ENCODE measurements around the gene NIFK.
"Not testable (repeated sequence)": the region's sequence is repeated elsewhere in the genome, so short reads cannot be mapped to it uniquely, and the experiment has no call there.

NIFK gene

DNA sequence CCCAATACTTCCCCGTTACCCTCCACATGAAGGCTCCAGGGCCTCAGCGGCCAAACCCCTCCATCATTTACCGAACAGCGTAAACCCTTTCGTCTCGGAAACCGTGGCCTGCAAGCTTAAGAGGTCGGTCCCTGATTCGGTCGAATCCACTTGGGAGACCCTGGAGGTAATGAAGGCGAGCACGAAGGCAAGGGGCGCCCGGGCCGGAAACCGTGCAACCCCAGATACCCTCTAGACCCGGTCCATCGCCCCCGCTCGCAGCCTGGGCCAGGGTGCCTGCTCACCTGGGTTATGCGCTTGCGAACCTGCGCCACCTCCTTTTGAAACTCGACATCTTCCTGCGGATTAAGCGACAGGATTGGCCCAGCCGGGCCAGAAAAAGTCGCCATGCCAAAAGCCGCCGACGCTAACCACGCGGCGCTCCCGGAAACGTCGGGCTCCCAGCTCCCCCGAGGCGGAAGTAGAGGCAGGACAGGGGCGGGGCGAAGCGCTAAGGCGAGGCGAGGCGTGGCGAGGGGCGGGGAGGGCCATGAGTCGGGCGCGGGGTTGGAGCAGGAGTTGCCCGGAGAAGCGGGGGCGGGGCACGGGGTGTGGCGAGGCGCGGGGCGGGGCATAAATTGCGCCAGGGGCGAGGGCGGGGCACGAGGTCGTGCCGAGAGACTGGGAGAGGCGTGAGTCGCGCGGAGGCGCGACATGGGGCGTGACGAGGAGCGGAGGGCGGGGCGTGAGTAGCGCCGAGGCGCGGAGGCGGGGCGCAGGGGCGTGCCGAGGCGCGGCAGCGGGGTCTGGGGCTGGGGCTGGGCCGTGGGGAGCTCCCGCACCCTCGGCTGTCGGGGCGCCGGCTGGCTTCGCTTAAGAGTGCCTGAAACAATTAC, at the start of gene NIFK:
Gene NIFK, minus strand, starts transcription at position 414 of the 875 bp plus-strand sequence. Its CDS starts 25 bp downstream, at position 389.
- peak; percentile 100 for DNase-seq (ENCODE audit: low read depth)

DNA sequence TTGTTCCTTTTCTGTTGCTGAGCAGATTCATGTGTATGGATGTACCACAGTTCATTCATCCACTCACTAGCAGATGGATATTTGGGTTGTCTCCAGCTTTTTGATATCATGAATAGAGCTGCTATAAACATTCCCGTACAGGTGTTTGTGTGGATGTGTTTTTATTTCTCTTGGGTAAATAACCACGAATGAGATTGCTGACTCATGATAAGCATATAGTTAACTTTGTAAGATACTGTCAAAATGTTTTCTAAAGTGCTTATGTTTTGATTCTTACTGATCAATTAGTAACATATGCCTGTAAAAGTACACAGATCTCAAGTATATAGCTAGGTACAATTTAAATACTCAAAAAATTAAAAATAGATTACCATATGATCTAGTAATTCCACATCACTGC, 46.5 kb upstream of the NIFK start:
- DNase-seq (ENCODE audit: low read depth), result no peak

DNA sequence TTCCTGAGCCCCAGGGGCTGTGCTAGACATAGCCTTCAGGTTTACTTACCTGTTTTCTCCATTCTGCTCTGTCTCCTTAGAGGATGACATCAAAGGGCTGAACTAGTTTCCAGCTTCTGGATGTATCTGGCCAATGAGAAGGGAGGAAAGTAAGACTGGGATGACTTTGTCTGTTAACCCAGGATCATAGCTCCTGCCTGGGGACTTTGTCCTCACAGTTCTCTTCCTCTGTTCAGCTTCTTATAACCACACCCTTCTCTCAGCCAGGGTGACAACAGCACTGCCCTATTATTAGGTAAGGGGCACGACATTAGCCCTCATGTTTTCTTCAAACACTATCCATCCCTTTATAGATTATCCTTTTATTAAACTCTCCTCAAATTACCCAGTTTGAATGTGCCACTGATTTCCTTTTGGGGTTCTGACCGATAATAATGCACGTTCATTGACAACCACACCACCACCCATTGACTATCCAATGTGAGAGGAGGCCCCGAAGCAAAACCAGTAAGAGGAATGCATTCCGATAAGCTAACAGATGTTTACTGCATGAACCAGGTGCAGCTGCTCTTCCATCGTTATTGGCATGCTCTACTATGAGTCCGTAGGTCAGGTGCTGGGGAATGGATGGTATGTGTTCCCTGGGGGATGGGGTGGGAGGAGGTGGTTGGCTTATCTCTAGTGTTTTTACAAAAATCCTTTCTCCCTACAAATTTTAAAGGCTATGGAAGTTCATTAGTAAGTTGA, 42.2 kb upstream of the NIFK start:
- DNase-seq (ENCODE audit: low read depth), result no peak

DNA sequence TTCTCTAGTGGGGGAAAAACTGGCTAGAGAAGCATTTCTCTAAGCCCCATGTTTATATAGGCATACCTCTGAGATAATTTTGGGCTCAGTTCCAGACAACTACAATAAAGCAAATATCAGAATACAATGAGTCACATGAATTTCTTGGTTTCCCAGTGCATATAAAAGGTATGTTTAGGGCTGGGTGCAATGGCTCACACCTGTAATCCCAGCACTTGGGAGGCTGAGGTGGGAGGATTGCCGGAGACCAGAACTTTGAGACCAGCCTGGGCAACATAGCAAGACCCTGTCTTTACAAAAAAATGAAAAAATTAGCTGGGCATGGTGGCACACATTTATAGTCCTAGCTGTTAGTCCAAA, 41.0 kb upstream of the NIFK start:
- no peak for DNase-seq (ENCODE audit: low read depth)

DNA sequence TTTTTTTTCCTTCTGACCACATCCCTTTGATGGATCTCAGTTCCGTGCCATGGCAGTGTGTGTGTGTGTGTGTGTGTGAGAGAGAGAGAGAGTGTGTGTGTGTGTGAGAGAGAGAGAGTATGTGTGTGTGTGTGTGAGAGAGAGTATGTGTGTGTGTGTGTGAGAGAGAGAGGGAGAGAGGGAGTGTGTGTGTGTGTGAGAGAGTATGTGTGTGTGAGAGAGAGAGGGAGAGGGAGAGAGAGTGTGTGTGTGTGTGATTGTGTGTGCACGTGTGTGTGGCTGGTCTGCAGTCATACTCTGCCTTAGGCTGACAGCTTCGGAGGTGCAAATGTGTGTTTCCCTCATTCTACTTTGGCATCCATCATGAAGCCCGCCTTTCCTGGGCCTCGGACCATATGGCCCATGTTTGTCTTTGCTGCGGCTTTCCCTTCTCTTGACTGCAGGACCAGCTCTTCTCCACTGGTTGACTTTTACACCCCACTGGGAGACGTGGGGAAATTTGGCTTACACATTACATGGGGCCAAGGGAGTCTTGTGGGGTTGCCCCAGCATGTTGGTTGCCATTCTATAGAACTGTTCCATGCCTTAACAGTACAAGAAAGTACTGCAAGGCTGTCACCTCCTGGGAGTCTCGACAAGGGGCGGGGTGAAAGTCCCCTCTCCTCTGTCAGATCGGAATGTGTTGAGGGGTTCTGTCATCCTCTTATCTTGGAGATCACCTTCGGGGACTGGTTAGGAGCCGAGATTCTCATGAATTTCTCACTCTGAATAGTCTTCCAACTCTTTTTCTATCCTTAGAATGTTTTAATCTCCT, 40.4 kb upstream of the NIFK start:
- no peak for DNase-seq (ENCODE audit: low read depth)

DNA sequence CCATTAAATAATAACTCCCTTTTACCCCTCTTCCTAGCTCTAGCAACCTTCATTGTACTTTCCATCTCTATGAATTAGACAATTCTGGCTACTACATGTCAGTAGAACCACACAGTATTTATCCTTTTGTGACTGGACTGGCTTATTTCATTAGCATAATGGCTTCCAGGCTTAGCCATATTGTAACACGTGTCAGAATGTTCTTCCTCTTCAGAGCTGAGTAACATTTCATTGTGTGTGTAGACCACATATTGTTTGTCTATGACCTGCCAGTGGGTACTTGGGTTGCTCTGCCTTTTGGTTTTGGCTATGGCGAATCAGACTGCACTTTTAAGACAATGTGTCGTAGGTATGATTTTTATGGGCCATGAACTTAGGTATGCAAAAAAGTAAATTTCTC, 39.7 kb upstream of the NIFK start:
- no peak for DNase-seq (ENCODE audit: low read depth)

DNA sequence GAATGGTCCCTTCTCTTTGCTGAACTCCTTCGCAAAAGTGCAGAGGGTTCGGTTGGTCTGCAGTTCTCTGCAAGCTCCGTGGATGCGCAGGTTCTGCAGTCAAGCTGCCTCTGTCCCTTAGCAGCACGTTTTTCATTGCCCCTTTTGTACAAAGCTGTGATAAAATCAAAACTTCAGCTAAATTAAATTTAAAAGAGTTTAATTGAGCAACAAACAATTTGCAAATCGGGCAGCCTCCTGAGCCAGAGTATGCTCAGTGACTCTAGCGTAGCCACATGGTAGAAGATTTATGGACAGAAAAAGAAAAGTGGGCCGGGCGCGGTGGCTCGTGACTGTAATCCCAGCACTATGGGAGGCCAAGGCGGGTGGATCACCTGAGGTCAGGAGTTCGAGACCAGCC, 37.6 kb upstream of the NIFK start:
- DNase-seq (ENCODE audit: low read depth), result no peak

DNA sequence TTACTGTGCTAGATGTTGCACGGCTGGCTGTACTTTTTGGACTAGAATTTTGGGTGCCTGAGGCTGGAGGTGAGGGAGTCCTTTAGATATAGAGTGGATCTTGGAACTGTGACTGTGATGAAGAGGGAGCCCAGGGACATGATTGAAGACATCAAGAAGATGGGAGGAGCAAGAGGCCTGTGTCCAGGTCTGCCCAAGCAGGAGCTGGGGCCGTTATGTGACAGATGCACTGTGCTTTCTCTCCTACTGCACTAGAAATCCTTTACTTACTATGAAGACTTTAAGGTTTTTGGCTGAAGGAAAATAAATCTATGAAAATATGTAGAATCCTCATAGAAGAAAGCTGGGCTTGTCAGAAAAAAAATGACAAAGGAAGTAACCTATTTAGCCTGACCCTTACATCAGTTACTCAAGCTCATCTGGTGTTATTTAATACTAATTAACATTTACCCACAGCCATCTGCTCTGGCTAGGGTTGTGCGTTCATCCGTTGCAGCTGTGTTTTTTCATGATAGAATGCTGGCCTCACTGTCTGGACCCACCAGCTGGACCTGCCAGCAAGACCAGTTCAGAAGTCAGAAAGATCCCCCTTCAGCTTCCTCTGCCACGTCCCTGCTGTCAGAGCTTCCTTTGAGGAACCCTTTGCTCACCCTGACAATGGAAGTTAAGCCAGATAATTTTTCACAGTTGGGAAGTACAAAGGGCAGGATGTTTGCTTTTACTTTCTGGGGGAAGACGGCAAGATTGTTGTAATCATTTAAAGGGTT, 35.5 kb upstream of the NIFK start:
- DNase-seq (ENCODE audit: low read depth), result no peak

DNA sequence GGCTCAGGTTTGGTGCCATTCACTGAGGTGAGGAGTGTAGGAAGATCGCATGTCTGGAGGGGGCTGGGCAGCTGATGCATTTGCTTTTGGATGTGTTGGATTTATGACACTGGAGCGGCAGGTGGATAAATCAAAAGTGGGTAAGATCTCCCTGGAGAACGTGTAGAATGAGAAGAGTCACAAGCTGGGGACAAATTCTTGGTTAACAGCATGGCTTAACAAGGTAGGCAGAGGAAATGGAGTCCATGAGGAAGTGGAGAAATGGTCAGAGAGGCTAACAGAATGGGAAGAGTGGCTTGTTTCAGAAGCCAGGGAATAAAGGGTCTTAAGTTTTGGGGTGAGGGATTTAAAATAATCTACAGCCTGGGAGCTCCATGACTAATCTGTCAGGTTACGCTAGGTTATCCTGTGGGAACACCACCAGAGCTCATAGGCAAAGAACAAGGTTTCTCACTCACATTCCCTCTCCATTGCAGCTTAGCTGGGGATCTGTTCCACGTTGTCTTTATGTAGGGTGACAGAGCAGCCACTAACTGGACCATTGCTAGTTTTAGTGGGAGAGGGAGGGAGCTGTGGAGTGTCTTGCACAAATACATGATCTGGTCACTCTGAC, 31.6 kb upstream of the NIFK start:
- DNase-seq (ENCODE audit: low read depth), result no peak

DNA sequence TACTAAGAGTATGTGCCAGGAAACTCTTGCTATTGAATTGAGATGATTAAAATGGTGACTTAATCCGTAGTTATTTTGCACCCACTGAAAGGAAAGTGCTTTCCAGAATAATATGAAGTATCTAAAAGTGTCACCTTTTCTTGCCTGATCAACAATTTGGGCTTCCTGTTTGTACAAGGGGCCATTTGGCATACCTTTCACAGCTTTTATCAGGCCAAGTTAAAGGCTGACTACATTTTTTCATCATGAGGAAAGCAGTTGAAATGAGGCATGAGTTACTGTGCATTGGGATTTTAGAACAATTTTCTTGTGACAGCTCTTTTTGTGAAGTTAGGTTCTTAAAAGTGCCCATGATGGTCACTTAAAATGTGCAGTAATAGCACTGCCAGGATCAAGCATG, 29.9 kb upstream of the NIFK start:
- DNase-seq (ENCODE audit: low read depth), result no peak

DNA sequence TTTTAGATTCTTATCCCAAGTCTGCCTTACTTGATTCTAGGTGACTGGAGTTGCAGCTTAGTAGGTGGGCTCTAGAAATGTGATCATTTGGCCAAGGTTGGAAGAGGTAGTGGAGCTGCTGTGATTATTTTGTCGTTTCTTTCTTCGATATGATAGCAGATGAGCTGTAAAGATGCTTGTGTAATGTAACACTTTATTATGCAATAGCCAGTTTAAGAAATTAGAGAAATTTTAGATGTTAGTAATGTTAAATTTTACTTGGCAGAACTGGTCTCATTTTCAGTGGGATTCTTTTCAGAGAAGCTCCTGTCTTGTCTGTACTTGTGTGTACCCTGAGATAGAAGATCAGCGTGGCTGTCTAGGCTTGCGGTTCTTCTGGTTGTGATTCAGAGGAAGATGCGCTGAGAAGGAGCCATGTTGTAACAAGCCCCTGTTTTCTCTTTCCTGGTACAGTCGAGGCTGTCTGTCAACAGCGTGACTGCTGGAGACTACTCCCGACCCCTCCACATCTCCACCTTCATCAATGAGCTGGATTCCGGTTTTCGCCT, 28.1 kb upstream of the NIFK start:
- no peak for DNase-seq (ENCODE audit: low read depth)

DNA sequence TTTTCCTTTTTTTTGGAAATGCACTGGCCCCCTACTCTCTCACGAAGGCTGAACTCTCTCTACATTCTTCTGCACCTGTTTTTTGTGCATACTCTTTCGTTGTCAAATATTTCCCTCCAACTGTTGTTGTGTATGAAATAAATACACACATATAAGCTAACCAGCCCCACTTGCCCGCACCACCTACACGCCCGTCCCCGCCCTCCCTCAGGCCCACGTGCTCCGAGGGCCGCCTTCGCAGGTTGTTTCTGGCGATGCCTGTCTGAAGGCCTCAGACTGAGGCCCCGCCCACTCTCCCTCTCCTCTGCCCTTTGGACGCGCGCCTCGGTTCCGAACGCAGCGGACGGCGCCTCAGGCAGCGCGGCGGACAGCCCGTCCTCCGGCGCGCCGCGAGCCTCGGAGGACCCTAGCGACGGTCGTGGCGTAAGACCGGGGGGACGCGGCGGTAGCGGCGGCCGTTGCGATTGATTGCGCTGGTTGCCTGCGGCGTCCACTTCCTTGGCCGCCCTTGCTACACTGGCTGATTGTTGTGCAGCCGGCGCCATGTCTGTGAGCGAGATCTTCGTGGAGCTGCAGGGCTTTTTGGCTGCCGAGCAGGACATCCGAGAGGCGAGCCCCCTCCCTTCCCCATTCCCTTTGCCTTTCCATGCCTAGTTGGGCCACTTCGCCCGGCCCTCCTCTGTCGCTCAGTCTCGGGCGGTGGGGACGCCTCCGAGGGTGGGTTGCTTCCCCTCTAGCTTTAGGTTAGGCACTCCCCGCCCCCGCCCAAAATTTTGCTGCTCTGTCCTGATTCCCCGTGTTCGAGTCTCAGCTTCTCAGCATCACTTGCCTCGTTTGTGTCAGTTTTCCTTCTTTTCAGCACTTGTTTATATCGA, 18.8 kb upstream of the NIFK start, which contains the start of gene TSN:
Gene TSN, plus strand, starts transcription at position 415 of the 875 bp plus-strand sequence. Its CDS starts 129 bp downstream, at position 544.
- peak; percentile 92 for DNase-seq (ENCODE audit: low read depth)

DNA sequence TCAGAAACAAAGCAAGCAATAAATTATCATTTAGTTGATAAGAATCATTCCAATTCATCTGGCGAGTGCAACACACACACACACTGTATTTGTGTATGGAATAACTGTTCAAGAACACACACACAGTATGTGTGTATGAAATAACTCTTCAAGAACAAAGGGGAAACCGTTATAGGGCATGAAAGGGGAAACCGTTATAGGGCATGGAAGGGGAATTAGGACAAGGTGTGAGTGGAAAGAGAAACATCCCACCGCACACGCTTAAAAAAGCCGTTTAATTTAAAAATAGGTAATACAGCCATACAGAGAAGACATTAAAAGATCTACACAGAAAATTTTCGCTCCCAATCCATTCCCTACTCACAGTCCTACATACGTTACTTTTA, 18.2 kb upstream of the NIFK start:
- no peak for DNase-seq (ENCODE audit: low read depth)

DNA sequence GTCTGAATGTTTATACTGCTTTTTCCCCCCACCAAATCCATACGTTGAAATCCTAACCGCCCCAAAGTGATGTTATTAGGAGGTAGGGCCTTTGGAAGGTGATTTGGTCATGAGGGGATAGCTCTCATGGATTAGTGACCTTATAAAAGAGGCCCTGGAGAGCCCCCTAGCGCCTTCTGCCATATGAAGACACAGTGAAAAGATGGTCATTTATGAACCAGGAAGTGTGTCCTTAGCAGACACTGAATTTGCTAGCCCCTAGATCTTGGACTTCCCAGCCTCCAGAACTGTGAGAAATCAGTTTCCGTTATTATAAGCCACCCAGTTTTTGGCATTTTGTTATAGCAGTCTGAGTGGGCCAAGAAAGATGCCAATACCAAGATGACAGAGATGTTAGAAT, 11.5 kb upstream of the NIFK start:
- no peak for DNase-seq (ENCODE audit: low read depth)

DNA sequence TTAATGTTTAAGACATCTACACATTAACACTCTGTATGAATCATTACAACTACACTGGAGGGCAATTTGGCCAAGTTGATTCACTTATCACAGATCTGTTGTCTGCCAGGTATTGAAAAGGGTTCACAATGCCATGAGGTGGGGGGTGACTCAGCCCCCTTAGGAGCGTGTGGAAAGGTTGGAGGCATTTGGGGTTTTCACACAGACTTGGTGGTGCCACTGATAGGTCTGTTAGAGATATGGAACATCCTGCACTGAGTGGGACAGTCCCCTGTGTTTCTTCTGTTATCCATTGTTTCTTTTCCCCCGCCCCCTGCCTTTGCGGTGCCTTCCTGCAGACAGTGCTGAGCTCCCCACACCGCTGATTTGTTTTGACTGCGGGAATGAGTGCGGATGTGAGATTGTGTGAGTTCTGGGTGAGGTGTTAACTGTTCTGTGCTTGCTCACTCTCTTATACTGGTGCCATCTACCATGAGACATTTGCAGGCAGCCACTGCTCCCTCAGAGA, 9.4 kb upstream of the NIFK start:
- no peak for DNase-seq (ENCODE audit: low read depth)

DNA sequence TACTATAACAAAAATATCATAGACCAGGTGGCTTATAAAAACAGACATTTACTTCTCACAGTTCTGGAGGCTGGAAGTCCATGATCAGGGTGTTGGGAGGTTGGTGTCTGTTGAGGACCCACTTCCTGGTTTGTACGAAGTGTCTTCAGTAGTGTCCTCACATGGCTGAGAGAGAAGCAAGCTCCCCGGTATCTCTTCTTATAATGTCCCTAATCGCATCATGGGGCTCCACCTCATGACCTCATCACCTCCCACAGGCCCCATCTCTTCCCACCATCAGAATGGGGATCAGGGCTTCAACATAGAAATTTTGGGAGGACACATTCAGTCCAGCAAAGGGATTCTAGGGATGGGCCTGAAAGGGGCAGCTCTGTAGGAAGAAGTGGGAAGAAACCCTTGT, 4.8 kb upstream of the NIFK start:
- no peak for DNase-seq (ENCODE audit: low read depth)

DNA sequence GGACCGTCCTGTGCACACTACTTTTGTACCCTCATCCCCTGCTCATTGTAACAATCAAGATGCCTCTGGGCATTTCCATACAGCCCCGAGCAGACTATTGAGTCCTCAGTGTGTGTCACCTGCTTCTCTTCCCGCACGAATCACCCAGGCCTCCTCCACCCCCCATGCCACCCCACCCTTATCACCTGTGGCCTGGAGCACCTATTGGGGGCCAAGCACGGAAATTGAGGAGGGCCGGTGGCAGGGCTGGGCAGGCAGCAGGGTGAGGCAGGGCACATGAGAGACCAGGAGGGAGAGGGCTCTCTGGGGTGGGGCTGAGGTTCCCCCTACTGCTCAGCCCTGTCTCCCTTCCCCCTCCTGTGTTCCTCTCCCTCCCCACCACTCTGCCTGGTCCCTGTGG, 4.3 kb upstream of the NIFK start:
- no peak for DNase-seq (ENCODE audit: low read depth)

DNA sequence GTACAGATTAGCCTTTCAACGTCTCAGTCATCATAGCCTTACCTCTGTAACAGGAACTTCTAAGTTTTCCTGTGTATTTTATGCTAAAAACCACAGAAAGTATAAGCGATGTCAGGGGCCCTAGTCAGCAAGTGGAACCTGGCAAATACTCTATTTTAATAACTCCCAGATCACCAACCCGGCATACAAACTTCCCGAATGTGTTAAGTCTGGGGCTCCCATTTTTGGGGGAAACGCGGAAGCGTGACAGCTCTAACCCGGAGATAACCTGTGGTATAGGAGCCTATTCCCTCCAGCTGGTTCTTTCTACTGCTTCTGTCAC, 574 bp downstream of the NIFK start:
- no peak for DNase-seq (ENCODE audit: low read depth)

DNA sequence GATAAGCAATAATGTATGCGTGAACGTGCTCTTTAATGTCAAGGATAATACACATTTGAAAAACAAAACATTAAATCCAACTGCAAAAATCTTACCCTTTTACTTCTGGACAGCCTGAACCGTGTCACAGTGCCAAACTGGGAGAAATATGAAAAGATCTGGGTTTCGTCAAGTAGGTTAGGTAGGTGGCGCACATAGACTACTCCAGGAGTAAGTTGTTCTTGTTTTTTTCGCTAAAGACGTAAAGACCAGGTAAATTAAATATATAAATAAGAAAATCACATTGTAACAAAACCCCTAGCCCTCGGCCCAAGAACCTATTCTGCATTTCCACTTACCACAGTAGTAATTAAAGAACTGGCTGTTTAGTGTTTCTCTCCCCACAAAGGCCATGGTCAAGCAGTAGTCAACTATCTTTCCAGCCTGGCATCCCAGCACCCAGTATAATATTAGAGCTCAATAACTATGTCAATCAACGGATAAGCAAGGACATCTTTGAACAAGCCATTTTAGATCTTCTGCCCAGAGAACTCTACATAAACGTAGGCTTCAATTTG, 1.1 kb downstream of the NIFK start:
- no peak for DNase-seq (ENCODE audit: low read depth)

DNA sequence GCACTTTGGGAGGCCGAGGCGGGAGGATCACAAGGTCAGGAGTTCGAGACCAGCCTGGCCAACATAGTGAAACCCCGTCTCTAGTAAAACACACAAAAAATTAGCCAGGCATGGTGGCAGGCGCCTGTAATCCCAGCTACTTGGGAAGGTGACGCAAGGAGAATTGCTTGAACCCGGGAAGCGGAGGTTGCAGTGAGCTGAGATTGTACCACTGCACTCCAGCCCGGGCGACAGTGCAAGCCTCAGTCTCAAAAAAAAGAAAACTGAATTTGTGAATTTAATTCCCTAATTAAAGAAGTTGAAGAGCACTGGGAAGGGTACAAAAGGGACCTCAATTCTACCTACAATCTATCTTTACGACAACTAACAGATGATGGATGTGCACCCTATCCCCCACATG, 2.1 kb downstream of the NIFK start:
- not testable (repeated sequence) for DNase-seq (ENCODE audit: low read depth)

Measured in stimulated activated CD8-positive, alpha-beta memory T cell treated with anti-CD3 and anti-CD28 coated beads, Interleukin-15, amount 100 ng/mL, for 1 hour (primary cell).